ELF-1 (cell line): ENCODE results near the gene GPC6.

Source experiments
- DNase-seq: peaks from one replicate; pipeline ENCODE4 v3.0.0-alpha.2; 2016; ENCODE audit warnings: low read depth, low spot score

The GPC6 gene

GRCh38 chr13:94160875-94161274 is 934.3 kb downstream of the GPC6 start:
- DNase-seq, result no peak

- DNase-seq, result no peak
Observed at GRCh38 chr13:94162289-94162688, 935.7 kb downstream of the GPC6 start.

DNA sequence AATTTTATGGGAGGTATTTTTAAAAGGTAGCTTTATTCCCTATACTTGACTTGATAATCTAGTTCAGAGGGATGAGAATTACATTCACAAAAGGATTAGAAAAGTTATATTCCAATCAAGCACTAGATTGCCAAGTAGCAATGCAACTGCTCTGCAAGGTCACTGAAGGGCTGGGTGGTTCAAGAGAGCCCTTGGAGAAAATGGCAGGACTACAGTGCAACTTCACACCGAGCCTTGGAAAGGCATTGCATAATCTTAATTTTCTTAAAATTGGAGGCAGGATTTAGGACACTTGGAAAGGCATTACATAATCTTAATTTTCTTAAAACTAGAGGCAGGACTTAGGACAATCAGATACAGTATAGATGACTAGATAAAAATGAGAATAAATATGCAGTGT is 936.9 kb downstream of the GPC6 start:
- DNase-seq, result no peak

- no peak for DNase-seq
Observed at GRCh38 chr13:94168783-94169453, 942.3 kb downstream of the GPC6 start.

DNA sequence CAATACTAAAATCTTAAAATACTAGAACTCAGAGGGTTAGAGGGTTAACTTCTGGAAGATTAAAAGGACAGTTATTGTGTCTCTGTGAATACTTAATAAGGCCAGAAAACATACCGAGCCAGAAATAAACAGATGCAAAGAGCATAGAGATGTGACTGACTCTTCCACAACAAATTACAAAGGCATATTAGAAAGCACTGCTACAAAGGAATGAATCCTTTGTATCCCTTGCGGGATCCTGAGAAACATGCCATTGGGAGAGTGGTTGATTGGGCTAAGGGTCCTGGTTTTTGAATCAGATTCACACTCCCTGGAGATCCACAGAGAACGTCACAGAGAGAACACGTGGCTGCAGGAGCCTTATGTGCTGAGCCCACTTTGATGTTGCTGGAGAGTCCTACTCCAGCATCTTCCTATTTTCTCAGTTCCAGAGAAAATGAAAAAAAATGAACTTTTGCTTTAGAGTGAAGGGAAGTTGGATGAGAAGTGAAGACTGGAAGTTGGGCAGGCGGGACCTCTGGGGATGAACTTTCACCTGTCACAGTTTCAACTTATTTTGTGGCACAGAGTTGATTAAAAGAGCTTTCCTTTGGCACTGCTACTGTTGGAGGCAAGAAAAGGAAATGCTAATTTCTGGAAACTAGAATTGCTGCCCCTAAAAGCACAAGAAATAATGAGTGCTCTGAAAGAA is 943.0 kb downstream of the GPC6 start:
- no peak for DNase-seq

- DNase-seq, result peak; percentile 25
Observed at GRCh38 chr13:94170145-94170571, 943.6 kb downstream of the GPC6 start.

DNA sequence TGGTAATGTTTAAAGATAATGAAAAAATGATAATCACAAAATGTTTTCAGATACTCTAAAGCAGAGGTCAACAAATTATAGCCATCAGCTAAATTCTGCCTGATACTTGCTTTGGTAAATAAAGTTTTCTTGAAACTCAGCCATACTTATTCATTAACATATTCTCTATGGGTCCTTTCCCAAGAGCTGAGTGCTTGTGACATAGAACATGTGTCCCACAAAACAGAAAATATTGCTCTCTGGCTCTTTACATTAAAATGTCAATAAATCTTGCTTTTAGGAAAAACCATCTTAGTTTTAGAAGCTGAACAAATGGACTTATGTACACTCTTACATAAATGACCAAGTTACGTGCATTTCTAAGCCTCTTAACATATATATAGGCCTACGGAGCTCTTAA is 945.8 kb downstream of the GPC6 start:
- DNase-seq, result no peak

GRCh38 chr13:94173312-94173854 is 946.8 kb downstream of the GPC6 start:
- no peak for DNase-seq

DNA sequence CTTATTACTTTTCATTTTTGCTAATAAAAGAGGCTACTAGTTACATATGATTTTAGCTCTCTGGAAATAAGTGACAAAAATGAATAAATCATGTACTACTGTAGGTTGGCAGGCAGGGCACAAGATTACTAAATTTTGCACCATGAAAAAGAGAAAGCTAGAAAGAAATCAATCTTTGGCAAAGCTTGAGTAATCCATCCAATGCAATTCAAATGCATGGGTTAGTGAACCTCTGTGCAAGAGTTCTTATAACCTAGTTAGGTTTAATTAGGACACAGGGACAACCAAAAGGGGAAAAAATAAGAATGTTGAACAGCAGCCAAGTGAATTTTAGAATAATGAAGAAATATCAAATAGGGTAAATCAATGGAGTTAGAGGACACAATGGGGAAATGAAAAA is 947.4 kb downstream of the GPC6 start:
- no peak for DNase-seq

DNA sequence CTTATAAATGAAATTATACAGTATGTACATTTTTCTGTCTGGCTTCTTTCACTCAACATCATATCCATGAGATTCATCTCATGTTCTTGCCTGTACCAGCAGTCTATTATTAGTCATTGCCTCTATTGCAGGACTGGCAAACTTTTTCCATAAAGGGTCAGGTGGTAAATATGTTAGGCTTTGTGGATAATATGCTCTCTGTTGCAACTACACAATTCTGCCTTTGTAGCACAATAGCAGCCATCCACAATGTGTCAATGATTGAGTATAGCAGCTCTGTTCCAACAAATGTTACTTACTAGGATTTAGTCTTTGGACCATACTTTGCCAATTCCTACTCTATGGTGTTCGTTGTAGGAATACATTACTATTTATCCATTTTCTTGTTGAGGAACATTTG is 948.5 kb downstream of the GPC6 start:
- no peak for DNase-seq

DNA sequence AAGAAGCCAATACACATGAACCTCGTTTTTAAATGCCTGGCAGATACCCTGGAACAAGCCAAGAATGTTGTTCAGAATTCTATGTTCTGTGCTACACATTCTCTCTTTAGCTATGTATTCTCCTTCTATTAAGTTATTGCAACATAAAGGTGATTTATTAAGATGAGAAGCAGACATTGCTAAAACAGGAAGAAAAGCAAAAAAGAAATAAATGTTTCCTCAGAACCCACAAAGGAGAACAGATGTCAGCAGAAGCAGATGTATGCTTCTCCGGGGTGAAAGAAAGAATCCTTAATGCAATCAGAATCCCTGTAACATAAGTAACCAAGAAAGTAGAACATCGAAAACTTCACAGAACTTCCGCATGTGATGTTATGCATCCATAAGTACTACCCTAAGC is 950.0 kb downstream of the GPC6 start:
- DNase-seq, result no peak

GRCh38 chr13:94177041-94177440 is 950.4 kb downstream of the GPC6 start:
- no peak for DNase-seq

DNA sequence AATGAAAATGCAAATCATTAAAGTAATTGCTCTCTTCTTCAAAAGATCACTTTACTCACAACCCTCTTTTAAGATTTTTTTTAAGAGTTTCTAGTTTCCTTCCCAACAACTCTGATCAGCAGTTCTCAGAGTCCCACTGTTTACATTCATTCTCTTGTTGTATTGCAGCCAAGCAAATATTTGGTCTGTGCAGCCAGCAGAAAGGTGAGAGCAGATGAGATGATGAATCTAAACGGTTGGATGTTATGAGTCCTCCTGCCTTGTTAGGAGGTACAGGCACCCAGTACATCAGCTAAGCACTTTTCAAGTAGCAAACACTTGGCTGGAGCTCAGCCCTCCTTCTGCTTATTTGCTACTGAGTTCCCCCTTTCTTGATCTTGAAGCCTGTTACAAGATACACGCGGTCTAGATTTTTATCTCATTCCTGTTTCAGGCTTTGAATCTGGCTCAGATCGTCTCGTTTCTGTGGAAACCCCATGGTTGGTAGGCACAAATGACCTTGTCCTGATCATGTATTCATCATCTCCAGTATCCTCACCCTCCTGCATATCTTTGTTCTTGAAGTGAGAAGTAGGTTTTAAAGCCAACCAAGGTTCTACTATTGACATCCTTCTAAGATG is 952.1 kb downstream of the GPC6 start:
- DNase-seq, result no peak

- DNase-seq, result no peak
Observed at GRCh38 chr13:94181461-94182107, 955.0 kb downstream of the GPC6 start.

- DNase-seq, result no peak
Observed at GRCh38 chr13:94182185-94182761, 955.7 kb downstream of the GPC6 start.

DNA sequence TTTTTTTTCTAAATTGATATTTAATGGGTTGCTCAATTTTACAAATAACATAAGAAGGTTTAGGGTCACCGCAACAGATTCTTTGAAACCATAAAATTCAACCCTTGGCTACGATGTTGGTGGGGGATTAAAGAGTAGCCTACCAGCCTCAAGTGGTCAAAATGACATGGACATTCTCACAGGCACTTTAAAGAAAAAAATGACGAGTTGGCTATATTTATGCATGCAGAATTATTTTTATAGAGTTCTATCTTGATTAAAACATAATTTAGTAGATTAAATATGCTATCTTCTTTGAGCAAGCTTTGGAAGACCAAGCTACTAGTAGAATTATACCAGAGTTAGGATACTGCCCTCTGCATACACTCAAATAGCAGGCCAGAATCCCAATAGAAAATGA is 959.9 kb downstream of the GPC6 start:
- DNase-seq, result no peak

DNA sequence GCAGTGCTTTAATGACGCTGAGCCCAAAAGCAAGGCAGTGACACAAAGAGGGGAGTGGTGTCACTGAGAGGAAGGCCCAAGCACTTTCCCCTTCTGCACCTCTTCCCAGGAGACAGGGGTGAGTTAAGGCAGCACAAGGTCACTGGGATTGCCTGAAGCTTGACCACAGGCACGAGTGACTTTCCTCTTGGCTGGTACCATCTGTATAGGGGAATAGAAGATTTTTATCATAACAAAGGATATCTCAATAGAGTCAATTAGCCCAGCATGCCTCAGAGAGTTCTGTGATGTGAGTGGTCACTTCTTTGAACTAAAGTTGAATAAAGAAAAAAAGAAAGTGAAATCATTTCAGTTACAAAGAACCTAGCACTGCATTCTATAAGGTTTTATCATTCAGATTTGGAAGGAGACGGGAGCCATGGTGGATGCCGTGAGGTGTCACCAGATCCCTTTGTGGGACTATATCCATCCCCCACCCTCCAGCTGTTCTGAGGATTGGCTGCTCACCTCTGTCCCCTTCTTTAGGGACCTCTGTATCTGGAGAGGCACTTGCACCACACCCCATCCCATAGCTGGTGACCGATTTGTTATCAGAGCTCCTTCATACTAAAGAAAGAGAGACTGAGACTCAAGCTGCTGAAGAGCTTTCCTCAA is 961.7 kb downstream of the GPC6 start:
- peak; percentile 42 for DNase-seq

DNA sequence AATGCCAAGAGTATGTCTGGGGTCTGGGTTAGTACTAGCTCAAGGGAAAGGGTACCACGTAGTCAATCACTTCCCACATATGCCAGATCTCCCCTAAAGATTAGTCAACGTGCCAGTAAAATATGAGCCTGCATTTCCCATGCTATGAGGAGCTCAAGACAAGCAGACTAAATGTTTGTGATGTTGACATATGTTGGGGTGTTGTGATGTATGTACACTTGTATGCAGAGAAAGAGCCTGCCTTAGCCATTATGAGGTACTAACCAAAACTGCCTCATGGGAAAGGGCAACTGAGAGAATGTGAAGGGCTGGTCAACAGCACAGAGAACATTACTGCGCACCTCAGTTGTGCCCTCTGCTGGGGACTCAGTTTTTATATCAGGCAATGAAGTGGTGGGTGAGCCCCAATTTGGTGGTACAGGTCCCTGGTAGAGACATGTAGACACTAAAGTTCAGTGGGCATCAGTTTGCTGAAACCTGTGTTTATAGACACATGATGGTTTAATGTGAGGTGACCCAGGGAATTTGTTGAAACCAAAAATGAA is 965.9 kb downstream of the GPC6 start:
- peak; percentile 57 for DNase-seq

GRCh38 chr13:94195715-94196114 is 969.1 kb downstream of the GPC6 start:
- DNase-seq, result no peak

DNA sequence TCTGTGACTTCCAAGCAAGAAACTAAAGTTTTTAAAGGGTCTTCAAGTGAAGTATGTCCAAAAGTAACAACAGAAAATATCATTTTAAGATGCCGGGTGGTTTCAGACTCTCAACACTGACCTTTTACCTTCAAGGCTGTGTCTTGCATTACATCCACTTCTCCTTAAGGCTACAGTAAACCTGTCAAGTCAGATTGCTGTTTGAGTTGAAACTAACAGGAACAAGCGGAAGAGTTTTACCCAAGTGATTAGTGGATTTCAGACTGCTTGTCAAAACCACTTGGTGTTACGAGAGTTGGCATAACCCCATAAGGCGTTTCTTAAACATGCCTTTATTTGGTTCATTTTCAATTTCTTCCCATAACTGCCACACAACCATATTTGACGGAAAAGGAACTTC is 969.8 kb downstream of the GPC6 start:
- DNase-seq, result no peak

DNA sequence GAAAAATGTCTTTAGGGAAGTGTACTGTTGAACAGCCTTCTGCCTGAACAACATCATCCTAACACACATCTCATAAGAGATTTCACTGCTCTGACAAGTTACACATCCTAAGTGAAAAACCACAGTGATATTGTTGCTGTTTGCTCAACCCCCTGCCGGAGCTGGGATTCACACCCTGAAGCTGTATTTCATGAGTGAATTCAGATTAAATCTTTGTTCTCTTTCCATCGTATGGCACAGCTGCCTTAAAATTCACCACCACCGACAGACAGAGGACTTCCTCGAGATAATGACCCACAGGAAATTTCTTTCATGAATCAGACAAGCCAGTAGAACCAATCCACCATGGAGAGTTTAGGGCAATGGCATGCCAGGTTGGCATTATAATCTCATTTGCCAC is 972.1 kb downstream of the GPC6 start:
- DNase-seq, result no peak
